Fibroblast of mammary gland (primary cell): Measurements from ENCODE around the gene TEAD1.
A peak's percentile ranks its signal among the peaks of the same experiment; 100 is the strongest.

Source experiments
- DNase-seq: peaks from one replicate; pipeline ENCODE4 v3.0.0-alpha.2; 2010; ENCODE audit warnings: low read depth
- H3K4me3 ChIP-seq: 2 replicates; pipeline ENCODE4 v1.5.1; 2011; ENCODE audit warnings: low read depth, mild to moderate bottlenecking, low read length, moderate library complexity; ENCODE audit not compliant: control insufficient read depth
- TF ChIP-seq, protein P1 (sequence below): conservative IDR thresholded peaks from 2 replicates; pipeline ENCODE4 v1.5.1; 2011; ENCODE audit warnings: low read depth, low read length, inconsistent platforms; ENCODE audit not compliant: control insufficient read depth, insufficient read depth

The TEAD1 gene

GRCh38 chr11:12748561-12748960 lies 74.3 kb downstream of the TEAD1 start:
- H3K4me3 ChIP-seq, result no peak overlapping the region
- TF ChIP-seq, protein P1, sequence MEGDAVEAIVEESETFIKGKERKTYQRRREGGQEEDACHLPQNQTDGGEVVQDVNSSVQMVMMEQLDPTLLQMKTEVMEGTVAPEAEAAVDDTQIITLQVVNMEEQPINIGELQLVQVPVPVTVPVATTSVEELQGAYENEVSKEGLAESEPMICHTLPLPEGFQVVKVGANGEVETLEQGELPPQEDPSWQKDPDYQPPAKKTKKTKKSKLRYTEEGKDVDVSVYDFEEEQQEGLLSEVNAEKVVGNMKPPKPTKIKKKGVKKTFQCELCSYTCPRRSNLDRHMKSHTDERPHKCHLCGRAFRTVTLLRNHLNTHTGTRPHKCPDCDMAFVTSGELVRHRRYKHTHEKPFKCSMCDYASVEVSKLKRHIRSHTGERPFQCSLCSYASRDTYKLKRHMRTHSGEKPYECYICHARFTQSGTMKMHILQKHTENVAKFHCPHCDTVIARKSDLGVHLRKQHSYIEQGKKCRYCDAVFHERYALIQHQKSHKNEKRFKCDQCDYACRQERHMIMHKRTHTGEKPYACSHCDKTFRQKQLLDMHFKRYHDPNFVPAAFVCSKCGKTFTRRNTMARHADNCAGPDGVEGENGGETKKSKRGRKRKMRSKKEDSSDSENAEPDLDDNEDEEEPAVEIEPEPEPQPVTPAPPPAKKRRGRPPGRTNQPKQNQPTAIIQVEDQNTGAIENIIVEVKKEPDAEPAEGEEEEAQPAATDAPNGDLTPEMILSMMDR, result no peak

GRCh38 chr11:12749442-12749841 lies 75.2 kb downstream of the TEAD1 start:
- H3K4me3 ChIP-seq, result no peak overlapping the region
- DNase-seq, result no peak
- TF ChIP-seq, protein P1, result no peak

More at GRCh38 chr11:12748561-12748960, 74.3 kb downstream of the TEAD1 start:
- no peak for DNase-seq

DNA sequence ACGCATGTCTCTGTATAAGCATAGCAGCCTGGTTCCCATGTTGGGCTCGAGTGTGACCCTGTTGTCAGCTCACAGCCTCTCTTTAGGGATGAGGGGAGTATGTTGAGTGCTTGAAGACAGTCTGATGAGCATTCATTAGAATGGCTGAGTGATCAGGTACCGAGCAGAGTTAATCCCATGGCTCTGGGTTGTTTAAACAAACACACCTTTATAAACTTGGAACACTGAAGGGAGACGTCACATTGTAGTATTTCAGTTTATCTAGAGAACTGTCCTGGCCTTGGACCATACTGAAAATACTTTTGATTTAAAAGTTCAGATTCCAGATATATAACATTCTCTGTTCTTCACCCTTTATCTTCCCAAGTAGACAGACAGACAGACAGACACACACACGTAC lies 76.0 kb downstream of the TEAD1 start:
- H3K4me3 ChIP-seq, result no peak overlapping the region
- DNase-seq, result no peak
- TF ChIP-seq, protein P1, result no peak

- DNase-seq, result no peak
- TF ChIP-seq, protein P1, result peak; percentile 12
- no peak overlapping the region for H3K4me3 ChIP-seq
Measured at GRCh38 chr11:12752868-12753524, 78.8 kb downstream of the TEAD1 start.

DNA sequence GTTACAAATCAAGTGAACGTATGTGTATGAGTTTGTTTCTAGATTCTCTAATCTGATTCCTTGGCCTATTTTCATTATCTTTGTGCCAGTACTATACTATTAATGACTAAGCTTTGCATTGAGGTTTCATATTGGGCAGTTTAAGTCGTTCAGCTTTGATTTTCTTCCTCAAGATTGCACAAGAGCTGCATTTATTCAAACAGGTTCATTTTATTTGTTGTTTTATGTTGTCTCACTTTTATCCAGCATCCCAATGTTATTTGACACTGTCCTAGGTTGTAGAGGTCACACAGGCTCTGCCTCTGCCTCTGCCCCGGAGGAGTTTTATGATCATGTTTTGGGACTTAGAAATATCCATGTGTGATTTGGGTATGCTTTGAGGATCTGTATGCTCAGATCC lies 79.8 kb downstream of the TEAD1 start:
- no peak overlapping the region for H3K4me3 ChIP-seq
- no peak for DNase-seq
- TF ChIP-seq, protein P1, result no peak

GRCh38 chr11:12754582-12755234 lies 80.5 kb downstream of the TEAD1 start:
- TF ChIP-seq, protein P1, result no peak
- no peak overlapping the region for H3K4me3 ChIP-seq
- no peak for DNase-seq
